Mammary epithelial cell (primary cell): ENCODE data around the gene REEP6.

ENCODE experiments used
- EZH2 ChIP-seq: IDR thresholded peaks from 2 replicates; pipeline ENCODE4 v1.6.1; 2012; ENCODE audit warnings: low read length, inconsistent platforms, borderline replicate concordance
- TF ChIP-seq, protein P1 (sequence below), 2 donors: IDR thresholded peaks in 1 of 2; conservative IDR thresholded peaks in 1 of 2; 2 replicates each; pipeline ENCODE4 v1.5.1; 2011 to 2012; ENCODE audit warnings: inconsistent platforms in 2 of 2, low read length in 2 of 2, mild to moderate bottlenecking in 2 of 2, control low read depth in 1 of 2, low read depth in 1 of 2; ENCODE audit not compliant: insufficient read depth in 1 of 2; ENCODE audit errors: extremely low read depth in 1 of 2

DNA sequence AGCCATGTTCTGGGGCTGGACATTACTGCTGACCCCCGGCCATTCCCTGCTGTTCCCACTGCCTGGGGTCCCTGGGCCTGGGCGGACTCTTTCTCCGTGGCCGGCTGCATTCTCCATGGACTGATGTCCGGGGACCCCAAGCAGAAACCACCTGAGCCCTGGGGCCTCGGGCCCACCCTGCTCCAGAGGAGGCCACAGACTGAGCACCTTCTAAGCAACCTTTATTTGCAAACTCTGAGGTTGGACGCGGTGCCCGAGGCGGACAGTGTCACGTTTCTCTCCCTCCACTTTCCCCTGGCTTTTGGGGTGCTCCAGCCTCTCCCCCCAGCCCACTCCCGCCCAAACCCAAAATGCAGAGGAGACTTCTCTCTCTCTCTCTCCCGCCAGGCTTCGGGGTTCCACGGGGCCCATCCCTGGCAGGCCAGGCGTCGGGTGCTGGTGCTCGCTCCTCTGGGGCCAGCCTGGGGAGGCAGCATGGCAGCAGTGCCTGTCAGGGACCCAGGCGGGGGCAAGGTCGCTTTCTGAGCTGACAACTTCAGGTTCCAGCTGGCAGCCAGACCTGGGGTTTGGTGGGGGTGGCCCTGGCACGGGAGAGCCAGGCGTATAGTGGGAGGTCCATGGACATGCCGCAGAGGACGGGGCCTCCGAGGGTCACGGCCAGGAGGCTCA lies 9.6 kb upstream of the REEP6 start:
- TF ChIP-seq, protein P1, sequence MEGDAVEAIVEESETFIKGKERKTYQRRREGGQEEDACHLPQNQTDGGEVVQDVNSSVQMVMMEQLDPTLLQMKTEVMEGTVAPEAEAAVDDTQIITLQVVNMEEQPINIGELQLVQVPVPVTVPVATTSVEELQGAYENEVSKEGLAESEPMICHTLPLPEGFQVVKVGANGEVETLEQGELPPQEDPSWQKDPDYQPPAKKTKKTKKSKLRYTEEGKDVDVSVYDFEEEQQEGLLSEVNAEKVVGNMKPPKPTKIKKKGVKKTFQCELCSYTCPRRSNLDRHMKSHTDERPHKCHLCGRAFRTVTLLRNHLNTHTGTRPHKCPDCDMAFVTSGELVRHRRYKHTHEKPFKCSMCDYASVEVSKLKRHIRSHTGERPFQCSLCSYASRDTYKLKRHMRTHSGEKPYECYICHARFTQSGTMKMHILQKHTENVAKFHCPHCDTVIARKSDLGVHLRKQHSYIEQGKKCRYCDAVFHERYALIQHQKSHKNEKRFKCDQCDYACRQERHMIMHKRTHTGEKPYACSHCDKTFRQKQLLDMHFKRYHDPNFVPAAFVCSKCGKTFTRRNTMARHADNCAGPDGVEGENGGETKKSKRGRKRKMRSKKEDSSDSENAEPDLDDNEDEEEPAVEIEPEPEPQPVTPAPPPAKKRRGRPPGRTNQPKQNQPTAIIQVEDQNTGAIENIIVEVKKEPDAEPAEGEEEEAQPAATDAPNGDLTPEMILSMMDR (conservative IDR thresholded peaks at IDR 0.05 in 1 of 2, IDR thresholded peaks at IDR 0.05 in 1 of 2; ENCODE audit: extremely low read depth in 1 of 2, insufficient read depth in 1 of 2, low read depth in 1 of 2, low read length in 2 of 2) = no peak
- no peak for TF ChIP-seq EZH2
